HCT116 (cell line): Measurements from ENCODE around the gene GATB. TPM values are rescaled to one million over a fixed set of nuclear protein-coding genes. Genes with fewer than 3 reads are reported as not detected.

Experiments used
- ATAC-seq: fragments of 200-7000 bp; cut with Tn5 transposase; 2 replicates; pipeline ENCODE4 v1.9.1; 2020; ENCODE audit warnings: mild to moderate bottlenecking, moderate library complexity
- BruUV-seq: library from RNA; stranded (reverse); fragments of 400-500 nt; replicated peaks from 2 replicates; lab custom pipeline; 2021; lab: Mats Ljungman, UMichigan
- CTCF ChIA-PET: fragments of 300-600 bp; sonication (Branson Sonifier 250); formaldehyde crosslinking; loops from one replicate; lab custom pipeline; 2021; ENCODE audit warnings: antibody characterized with exemption; lab: Charles Lee
- POLR2A ChIA-PET: fragments of 300-600, 350-600 bp; sonication (Branson Sonifier 250); formaldehyde crosslinking; loops from one replicate; lab custom pipeline; 2021; ENCODE audit warnings: antibody characterized with exemption; lab: Charles Lee
- RAD21 ChIA-PET, 2 experiments: fragments of 300-600 bp; sonication (Branson Sonifier 250); formaldehyde crosslinking; loops; one replicate each; lab custom pipeline; 2023; ENCODE audit warnings: low total read pairs in 2 of 2; ENCODE audit not compliant: uncharacterized antibody in 2 of 2, unreplicated experiment in 2 of 2, low non-redundant PET in 1 of 2; lab: Charles Lee
- DNase-seq: peaks from one replicate; pipeline ENCODE4 v3.0.0-alpha.2; 2010; ENCODE audit warnings: low read depth, low spot score
- H2AFZ ChIP-seq: fragments of 200-600 bp; shearing (Covaris generic), sonication (generic); 2 replicates; pipeline ENCODE4 v1.6.1; 2017; ENCODE audit warnings: low read depth, mixed run types, mixed read lengths, antibody characterized with exemption, low read length; ENCODE audit not compliant: poor library complexity, severe bottlenecking
- H3K27ac ChIP-seq: 2 replicates; pipeline ENCODE4 v1.5.1; 2012; ENCODE audit warnings: low read depth, low read length
- H3K27me3 ChIP-seq: fragments of 200-600 bp; sonication (generic); 2 replicates; pipeline ENCODE4 v1.6.1; 2016; ENCODE audit warnings: mixed run types, low read length, mixed read lengths; ENCODE audit not compliant: insufficient read depth
- H3K36me3 ChIP-seq, 2 experiments: fragments of 200-500 bp in 1 of 2; fragments of 200-600 bp in 1 of 2; sonication (Bioruptor generic) in 1 of 2; sonication (generic) in 1 of 2; 2 replicates each; pipeline versions ENCODE4 v1.5.1 to v1.6.1; 2014 to 2016; ENCODE audit warnings: low read length in 2 of 2, inconsistent platforms in 1 of 2, mixed read lengths in 1 of 2, mixed run types in 1 of 2; ENCODE audit not compliant: insufficient read depth in 2 of 2, control insufficient read depth in 1 of 2
- H3K4me1 ChIP-seq, 2 experiments: fragments of 200-600 bp in 1 of 2; sonication (generic) in 1 of 2; 2 replicates each; pipeline versions ENCODE4 v1.5.1 to v1.6.1; 2012 to 2017; ENCODE audit warnings: low read length in 2 of 2, inconsistent platforms in 1 of 2, mild to moderate bottlenecking in 1 of 2, mixed read lengths in 1 of 2, mixed run types in 1 of 2, moderate library complexity in 1 of 2; ENCODE audit not compliant: insufficient read depth in 2 of 2, control insufficient read depth in 1 of 2
- H3K4me2 ChIP-seq: fragments of 200-600 bp; sonication (generic); 2 replicates; pipeline ENCODE4 v1.6.1; 2017; ENCODE audit warnings: mixed run types, low read length, mixed read lengths
- H3K4me3 ChIP-seq, 2 experiments: fragments of 200-600 bp in 1 of 2; sonication (generic) in 1 of 2; replicated peaks in 1 of 2; 2 replicates each; pipeline ENCODE4 v1.5.1; 2011 to 2016; ENCODE audit warnings: low read length in 2 of 2, control low read depth in 1 of 2, low read depth in 1 of 2, mild to moderate bottlenecking in 1 of 2, mixed read lengths in 1 of 2, mixed run types in 1 of 2
- H3K79me2 ChIP-seq: fragments of 200-600 bp; sonication (generic); 2 replicates; pipeline ENCODE4 v1.6.1; 2017; ENCODE audit warnings: mild to moderate bottlenecking, mixed run types, low read length, moderate library complexity, mixed read lengths; ENCODE audit not compliant: insufficient read depth
- H3K9ac ChIP-seq: fragments of 200-600 bp; sonication (generic); 2 replicates; pipeline ENCODE4 v1.6.1; 2016; ENCODE audit warnings: low read length, mixed read lengths
- H3K9me2 ChIP-seq: fragments of 200-600 bp; sonication (generic), shearing (Covaris generic); 2 replicates; pipeline ENCODE4 v1.6.1; 2017; ENCODE audit warnings: mixed run types, mild to moderate bottlenecking, moderate library complexity; ENCODE audit not compliant: insufficient read depth
- H3K9me3 ChIP-seq, 2 experiments: fragments of 200-500 bp in 1 of 2; fragments of 200-600 bp in 1 of 2; sonication (Bioruptor generic) in 1 of 2; sonication (generic) in 1 of 2; 2 replicates each; pipeline ENCODE4 v1.6.1; 2014 to 2017; ENCODE audit warnings: low read length in 2 of 2, mixed read lengths in 2 of 2, inconsistent platforms in 1 of 2, low read depth in 1 of 2, mild to moderate bottlenecking in 1 of 2, mixed run types in 1 of 2, moderate library complexity in 1 of 2; ENCODE audit not compliant: control insufficient read depth in 1 of 2, insufficient read depth in 1 of 2
- H4K20me1 ChIP-seq: fragments of 200-600 bp; sonication (generic), shearing (Covaris generic); 2 replicates; pipeline ENCODE4 v1.6.1; 2017; ENCODE audit warnings: mixed run types, mild to moderate bottlenecking, moderate library complexity; ENCODE audit not compliant: insufficient read depth
- CBX3 ChIP-seq: IDR thresholded peaks from 2 replicates; pipeline ENCODE4 v1.6.1; 2012; ENCODE audit warnings: low read depth
- EGR1 ChIP-seq: IDR thresholded peaks from 2 replicates; pipeline ENCODE4 v1.6.1; 2012; ENCODE audit warnings: low read depth
- EZH2 ChIP-seq: fragments of 200-600 bp; sonication (generic); IDR thresholded peaks from 2 replicates; pipeline ENCODE4 v1.6.1; 2017; ENCODE audit warnings: antibody characterized with exemption, mixed run types
- EZH2phosphoT487 ChIP-seq: fragments of 200-600 bp; IDR thresholded peaks from 2 replicates; pipeline ENCODE4 v1.6.1; 2018; ENCODE audit warnings: antibody characterized with exemption, borderline replicate concordance
- FOSL1 ChIP-seq: IDR thresholded peaks from 2 replicates; pipeline ENCODE4 v1.6.1; 2012; ENCODE audit warnings: low read depth
- JUND ChIP-seq: IDR thresholded peaks from 2 replicates; pipeline ENCODE4 v1.6.1; 2012
- POLR2A ChIP-seq: IDR thresholded peaks from 2 replicates; pipeline ENCODE4 v1.7.0; 2011; ENCODE audit warnings: borderline replicate concordance; ENCODE audit not compliant: insufficient read depth, insufficient read length; ENCODE audit errors: extremely low read depth
- POLR2AphosphoS5 ChIP-seq: IDR thresholded peaks from 2 replicates; pipeline ENCODE4 v1.6.1; 2011; ENCODE audit warnings: mild to moderate bottlenecking, low read depth, low read length, moderate library complexity
- RAD21 ChIP-seq: IDR thresholded peaks from 2 replicates; pipeline ENCODE4 v1.6.1; 2012; ENCODE audit warnings: low read depth, mild to moderate bottlenecking
- REST ChIP-seq: IDR thresholded peaks from 2 replicates; pipeline ENCODE4 v1.6.1; 2012; ENCODE audit warnings: low read depth
- SIN3A ChIP-seq: IDR thresholded peaks from 2 replicates; pipeline ENCODE4 v1.6.1; 2012; ENCODE audit warnings: low read depth
- SP1 ChIP-seq: IDR thresholded peaks from 2 replicates; pipeline ENCODE4 v1.6.1; 2012; ENCODE audit warnings: low read depth
- TCF7L2 ChIP-seq: IDR thresholded peaks from 2 replicates; pipeline ENCODE4 v1.7.0; 2011; ENCODE audit warnings: borderline replicate concordance, inconsistent platforms; ENCODE audit not compliant: insufficient read depth, insufficient read length; ENCODE audit errors: extremely low read depth
- ZBTB33 ChIP-seq: IDR thresholded peaks from 2 replicates; pipeline ENCODE4 v1.6.1; 2011; ENCODE audit warnings: mild to moderate bottlenecking, low read length, moderate library complexity; ENCODE audit not compliant: insufficient replicate concordance; ENCODE audit errors: extremely low read depth
- ZFX ChIP-seq: fragments of 450-650 bp; IDR thresholded peaks from 2 replicates; pipeline ENCODE4 v1.6.1; 2017
- ZNF274 ChIP-seq: fragments of 200-500 bp; sonication (Bioruptor generic); IDR thresholded peaks from 2 replicates; pipeline ENCODE4 v1.6.1; 2014; ENCODE audit warnings: mild to moderate bottlenecking, low read depth, low read length, inconsistent platforms
- intact Hi-C: fragments of 100-400 bp; cut with micrococcal nuclease; formaldehyde crosslinking; loops from 2 replicates; pipeline ENCODE4 v1.10.0; 2022
- total RNA-seq: library from RNA; stranded (reverse); gene quantifications from one replicate; pipeline ENCODE4 v1.2.1, GENCODE V29; 2021; ENCODE audit not compliant: unreplicated experiment
- TF ChIP-seq, protein P1 (sequence below): IDR thresholded peaks from 2 replicates; pipeline ENCODE4 v1.6.1; 2012

The GATB gene
- total RNA-seq, 1 experiment from 2014 or later: 29.3 TPM

GRCh38 chr4:151675411-151675971, 85.3 kb downstream of the GATB start:
- DNase-seq: no peak

More at GRCh38 chr4:151675411-151675971, 85.3 kb downstream of the GATB start:
- Histone ChIP-seq H3K4me3 (no peak overlapping the region), H3K27me3 (no peaks in the 10 kb centered on the region), H4K20me1 (no peaks in the 10 kb centered on the region), H3K9ac (no peak overlapping the region), H2AFZ (no peak overlapping the region), H3K4me2 (no peak overlapping the region), H3K27ac (no peak overlapping the region), H3K9me3 (no peaks in the 10 kb centered on the region), H3K4me1 (peaks cover 0 to 13% of the 10 kb centered on the region in 2 experiments; a peak in 2 of 4 replicates), H3K36me3 (no peaks in the 10 kb centered on the region), H3K79me2 (no peaks in the 10 kb centered on the region), H3K9me2 (no peaks in the 10 kb centered on the region)
- ATAC-seq: no peak
- no TSS peak for BruUV-seq
- TF ChIP-seq ZBTB33 (no peak), RAD21 (no peak), TCF7L2 (no peak), POLR2A (no peak), SIN3A (no peak), EZH2 (no peak), EGR1 (no peak), EZH2phosphoT487 (no peak), POLR2AphosphoS5 (no peak), JUND (no peak), ZFX (no peak), ZNF274 (no peak), REST (no peak), SP1 (no peak), CBX3 (no peak), FOSL1 (no peak)
- TF ChIP-seq, protein P1, sequence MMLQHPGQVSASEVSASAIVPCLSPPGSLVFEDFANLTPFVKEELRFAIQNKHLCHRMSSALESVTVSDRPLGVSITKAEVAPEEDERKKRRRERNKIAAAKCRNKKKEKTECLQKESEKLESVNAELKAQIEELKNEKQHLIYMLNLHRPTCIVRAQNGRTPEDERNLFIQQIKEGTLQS: no peak
- ChIA-PET POLR2A (no interaction called here), RAD21 (no interaction called here), CTCF (no interaction called here)
- intact Hi-C loops: no loop called here
